GM21737 (cell line): Measurements from ENCODE around the gene FAM200A.
"Not testable (repeated sequence)": the region's sequence is repeated elsewhere in the genome, so short reads cannot be mapped to it uniquely, and the experiment has no call there.

Source experiments
- ATAC-seq: cut with Tn5 transposase; IDR thresholded peaks from one replicate; pipeline ENCODE4 v1.9.1; 2021; ENCODE audit warnings: mild to moderate bottlenecking, moderate library complexity; ENCODE audit not compliant: unreplicated experiment

FAM200A gene

GRCh38 chr7:99551767-99552463, at the start of gene FAM200A:
TSS of gene FAM200A (minus strand) at chr7:99552114. CDS start at chr7:99548407, 3,707 bp downstream.
- ATAC-seq: peak; percentile 94

GRCh38 chr7:99599836-99600235, 47.9 kb upstream of the FAM200A start:
- ATAC-seq: no peak

- no peak for ATAC-seq
Measured at GRCh38 chr7:99597762-99598501, 46.0 kb upstream of the FAM200A start, which contains the start of gene TMEM225B. TSS of gene TMEM225B (plus strand) at chr7:99598267. CDS start at chr7:99604389, 6,122 bp downstream.

DNA sequence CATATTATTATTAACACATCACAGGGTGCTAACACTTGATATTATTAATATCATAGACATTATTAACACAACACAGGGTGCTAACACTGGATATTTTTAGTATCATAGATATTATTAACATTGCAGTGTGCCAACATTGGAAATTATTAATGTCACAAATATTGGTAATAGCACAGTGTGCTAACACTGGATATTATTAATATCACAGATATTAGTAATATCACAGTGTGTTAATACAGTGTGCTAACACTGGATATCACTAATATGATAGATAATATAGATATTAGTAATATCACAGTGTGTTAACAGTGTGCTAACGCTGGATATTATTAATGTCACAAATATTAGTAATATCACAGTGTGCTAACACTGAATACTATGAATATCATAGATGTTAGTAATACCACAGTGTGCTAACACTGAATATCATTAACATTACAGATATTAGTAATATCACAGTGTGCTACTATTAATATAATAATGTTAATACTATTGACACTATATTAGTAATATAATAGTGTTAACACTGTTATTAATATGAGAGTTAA, 44.6 kb upstream of the FAM200A start:
- no peak for ATAC-seq

DNA sequence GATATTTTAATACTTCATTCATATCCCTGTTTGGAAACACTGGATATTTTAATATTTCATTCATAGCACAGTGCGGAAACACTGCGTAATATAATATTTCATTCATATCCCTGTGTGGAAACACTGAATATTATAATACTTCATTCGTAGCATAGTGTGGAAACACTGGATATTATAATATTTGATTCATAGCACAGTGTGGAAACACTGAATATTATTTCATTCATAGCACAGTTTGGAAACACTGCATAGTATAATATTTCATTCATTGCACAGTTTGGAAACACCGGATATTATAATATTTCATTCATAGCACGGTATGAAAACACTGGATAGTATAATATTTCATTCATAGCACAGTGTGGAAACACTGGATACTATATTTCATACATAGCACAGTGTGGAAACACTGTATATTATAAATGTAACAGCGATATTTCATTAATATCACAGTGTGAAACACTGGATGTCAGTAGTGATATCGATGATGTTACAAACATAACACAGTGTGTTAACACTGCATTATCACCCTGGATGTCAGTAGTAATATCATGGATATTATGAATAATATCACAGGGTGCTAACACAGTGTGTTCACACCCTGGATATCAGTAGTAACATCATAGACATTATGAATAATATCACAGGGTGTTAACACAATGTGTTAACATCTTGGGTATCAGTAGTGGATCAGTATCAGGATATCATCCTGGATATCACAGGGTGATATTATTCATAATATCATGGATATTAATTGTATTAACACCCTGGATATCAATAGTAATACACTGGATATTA, 43.2 kb upstream of the FAM200A start:
- no peak for ATAC-seq

- ATAC-seq: no peak
Measured at GRCh38 chr7:99588868-99589267, 37.0 kb upstream of the FAM200A start.

DNA sequence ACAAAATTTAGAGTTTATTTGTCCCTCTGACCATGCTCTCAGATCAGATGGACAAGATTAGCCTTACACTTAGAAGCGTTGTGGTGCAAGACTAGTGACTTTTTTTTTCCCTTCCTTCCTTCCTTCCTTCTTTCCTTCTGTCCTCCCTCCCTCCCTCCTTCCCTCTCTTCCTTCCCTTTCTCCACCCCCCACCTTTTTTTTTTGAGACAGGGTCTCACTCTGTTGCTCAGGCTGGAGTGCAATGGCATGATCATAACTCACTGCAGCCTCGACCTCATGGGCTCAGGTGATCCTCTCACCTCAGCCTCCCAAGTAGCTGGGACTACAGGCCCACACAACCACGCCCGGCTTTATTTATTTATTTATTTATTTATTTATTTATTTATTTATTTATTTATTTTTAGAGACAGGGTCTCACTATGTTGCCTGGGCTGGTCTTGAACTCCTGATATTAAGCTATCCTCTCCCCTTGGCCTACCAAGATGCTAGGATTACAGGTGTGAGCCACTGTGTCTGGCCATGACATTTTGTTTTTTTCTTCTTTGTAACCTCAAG, 28.9 kb upstream of the FAM200A start:
- ATAC-seq: not testable (repeated sequence)

GRCh38 chr7:99579956-99580777, 28.3 kb upstream of the FAM200A start:
- no peak for ATAC-seq

- ATAC-seq: no peak
Measured at GRCh38 chr7:99579281-99579955, 27.5 kb upstream of the FAM200A start.

GRCh38 chr7:99576251-99576650, 24.3 kb upstream of the FAM200A start:
- no peak for ATAC-seq

GRCh38 chr7:99573257-99573656, 21.3 kb upstream of the FAM200A start:
- ATAC-seq: no peak

GRCh38 chr7:99571768-99572167, 19.9 kb upstream of the FAM200A start:
- no peak for ATAC-seq

DNA sequence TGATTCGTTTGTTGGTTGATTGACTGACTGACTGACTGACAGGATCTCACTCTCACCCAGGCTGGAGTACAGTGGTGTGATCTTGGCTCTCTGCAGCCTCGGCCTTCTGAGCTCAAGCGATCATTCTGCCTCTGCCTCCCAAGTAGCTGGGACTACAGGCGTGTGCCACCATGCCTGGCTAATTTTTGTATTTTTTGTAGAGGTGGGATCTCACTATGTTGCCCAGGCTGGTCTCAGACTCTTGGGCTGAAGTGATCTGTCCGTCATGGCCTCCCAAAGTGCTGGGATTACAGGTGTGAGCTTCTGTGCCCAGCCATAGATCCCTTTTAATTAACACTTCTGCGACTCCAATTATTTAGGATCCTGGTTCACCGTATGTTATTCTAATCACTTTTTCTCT, 16.9 kb upstream of the FAM200A start:
- ATAC-seq: not testable (repeated sequence)

GRCh38 chr7:99563650-99564049, 11.7 kb upstream of the FAM200A start:
- ATAC-seq: no peak

- ATAC-seq: no peak
Measured at GRCh38 chr7:99562832-99563231, 10.9 kb upstream of the FAM200A start.

GRCh38 chr7:99562114-99562784, 10.3 kb upstream of the FAM200A start:
- no peak for ATAC-seq

DNA sequence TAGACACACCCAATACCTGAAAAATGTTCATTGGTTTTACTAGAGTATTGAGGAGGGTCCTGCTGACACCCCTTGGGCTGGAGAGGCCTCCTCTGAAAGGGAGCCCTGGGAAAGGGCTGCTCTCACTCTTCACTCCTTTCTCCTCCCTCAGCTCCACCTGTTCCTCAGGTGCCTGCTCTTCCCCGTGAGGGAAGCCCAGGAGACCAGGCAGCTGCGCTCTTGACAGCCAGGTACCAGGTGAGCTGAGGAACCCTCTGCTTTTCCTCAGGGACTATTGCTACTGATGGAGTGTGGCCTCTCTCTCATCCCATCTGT, 9.8 kb upstream of the FAM200A start:
- no peak for ATAC-seq

DNA sequence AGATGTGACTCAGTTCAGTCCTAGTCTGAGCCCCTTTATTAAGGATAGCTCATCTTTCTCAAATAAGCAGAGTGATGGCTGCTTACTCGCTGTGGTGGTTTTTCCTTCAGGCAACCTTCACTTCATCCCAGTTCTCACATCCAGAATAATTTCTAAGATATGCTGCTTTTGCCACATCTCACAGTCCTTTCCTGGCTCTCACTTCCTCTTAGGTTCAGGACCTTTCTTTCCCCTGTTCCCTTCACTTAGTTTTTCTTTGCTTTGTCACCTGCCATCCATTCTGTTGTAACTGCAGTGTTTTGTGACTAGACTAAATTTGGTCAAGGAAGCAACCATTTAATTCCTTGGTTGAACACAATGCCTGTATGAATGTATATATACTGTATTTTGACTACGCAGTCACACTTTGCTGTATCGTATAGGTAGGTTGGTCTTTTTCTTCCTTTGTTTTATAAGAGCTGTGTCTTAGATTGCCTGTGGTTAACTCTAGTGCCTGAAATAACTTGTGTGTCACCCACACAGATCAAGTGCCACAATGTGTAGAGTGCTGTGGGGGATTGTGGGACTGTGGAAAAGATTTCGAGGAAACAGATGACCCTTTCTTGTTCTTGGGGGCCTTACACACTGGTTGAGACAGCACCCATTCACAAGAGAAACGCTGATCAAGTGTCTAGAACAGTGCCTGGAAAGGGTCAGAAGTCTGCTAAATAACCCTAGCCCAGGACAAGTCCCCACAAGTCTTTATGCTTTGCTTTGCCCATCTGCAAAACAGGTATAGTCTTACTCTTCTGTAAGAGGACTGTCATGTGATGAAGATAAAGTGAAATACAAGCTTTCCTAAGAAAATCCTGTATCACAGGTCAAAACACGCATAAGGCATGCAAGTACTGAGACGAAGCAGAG, 9.2 kb upstream of the FAM200A start:
- no peak for ATAC-seq
